Activated CD4-positive, CD25-positive, alpha-beta regulatory T cell treated with anti-CD3 and anti-CD28 coated beads, Interleukin-2, amount 50 U/mL, for 24 hours (primary cell): ENCODE data around the gene INPP1.

Experiments
- ATAC-seq, 2 donors: fragments of 150-1000 bp; cut with Tn5 transposase; one replicate each; pipeline ENCODE4 v1.10.0; 2021; ENCODE audit warnings: mild to moderate bottlenecking in 1 of 2, moderate library complexity in 1 of 2

The INPP1 gene

DNA sequence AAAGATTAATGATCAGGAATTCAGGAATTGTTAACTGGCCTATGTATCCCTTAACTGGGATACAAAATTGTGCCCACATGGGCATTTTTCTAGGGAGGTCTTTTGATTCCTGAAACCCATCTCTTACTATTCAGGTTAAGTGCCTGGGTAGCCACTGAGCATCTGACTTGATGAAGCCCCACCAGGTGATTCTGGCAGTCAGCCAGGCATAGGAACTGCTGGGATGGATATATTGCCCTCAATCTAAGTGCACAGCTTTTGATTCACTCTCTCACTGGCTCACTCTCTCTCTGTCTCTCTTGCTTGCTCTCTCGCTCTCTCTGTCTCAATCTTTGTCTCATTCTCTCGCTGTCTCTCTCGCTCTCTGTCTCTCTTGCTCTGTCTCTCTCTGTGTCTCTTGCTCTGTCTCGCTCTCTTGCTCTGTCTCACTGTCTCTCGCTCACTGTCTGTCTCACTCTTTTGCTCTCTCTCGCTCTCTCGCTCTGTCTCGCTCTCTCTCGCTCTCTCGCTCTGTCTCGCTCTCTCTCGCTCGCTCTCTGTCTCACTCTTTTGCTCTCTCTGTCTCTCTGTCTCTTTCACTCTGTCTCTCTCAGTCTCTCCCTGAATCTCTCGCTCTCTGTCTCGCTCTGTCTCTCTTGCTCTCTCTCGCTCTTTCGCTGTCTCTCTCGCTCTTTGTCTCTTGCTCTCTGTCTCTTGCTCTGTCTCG is 22.3 kb downstream of the INPP1 start:
- no peak for ATAC-seq

DNA sequence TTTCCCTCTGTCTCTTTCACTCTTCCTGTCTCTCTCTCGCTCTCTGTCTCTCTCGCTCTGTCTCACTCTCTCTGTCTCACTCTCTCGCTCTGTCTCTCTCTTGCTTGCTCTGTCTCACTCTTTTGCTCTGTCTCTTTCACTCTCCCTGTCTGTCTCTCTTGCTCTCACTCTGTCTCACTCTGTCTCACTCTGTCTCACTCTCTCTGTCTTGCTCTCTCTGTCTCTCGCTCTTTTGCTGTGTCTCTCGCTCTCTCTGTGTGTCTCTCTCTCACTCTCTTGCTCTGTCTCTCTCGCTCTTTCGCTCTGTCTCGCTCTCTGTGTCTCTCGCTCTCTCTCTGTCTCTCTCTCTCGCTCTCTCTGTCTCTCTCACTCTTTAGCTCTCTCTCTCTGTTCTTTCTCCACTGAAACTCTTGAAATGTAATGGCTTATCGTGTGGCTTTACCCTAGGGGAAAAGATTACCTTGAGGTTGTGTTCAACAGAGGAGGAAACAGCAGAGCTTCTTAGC is 22.9 kb downstream of the INPP1 start:
- ATAC-seq: no peak

DNA sequence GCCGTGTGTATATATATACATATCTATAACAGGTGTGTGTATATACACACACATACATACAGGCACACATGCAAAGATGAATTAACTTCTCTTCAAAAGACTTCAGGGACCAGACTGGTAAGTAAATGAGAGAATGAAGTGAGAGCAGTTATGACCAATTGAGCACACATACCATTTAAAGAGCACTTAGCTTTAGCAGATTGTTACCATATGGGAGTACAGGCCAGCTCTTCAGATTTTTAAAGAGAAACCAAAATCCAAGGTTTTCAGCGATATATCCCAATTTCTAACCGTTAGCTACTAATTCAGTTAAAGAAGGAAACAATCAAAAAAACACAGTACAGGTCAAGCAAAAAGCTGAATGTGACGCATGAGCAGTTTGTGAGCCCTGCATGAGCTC is 23.7 kb downstream of the INPP1 start:
- no peak for ATAC-seq

DNA sequence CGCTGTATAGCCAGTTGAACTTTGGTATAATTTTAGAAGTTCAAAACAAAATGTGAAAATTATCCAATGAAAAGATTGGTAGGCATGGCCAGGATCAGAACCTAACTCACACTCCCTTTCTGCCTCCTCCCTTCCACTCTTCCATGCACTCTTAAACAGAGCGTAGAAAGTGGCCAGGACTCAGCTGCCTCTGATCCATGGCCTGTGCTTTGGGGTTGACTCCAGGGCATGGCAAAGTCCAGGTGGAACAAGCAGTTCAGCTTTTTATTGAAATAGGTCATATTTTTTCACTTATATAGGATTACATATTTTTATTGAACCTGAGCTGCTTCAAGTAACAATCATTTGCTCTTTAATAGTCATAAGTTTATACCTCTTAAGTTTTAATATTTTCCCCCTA is 26.2 kb downstream of the INPP1 start:
- no peak for ATAC-seq

DNA sequence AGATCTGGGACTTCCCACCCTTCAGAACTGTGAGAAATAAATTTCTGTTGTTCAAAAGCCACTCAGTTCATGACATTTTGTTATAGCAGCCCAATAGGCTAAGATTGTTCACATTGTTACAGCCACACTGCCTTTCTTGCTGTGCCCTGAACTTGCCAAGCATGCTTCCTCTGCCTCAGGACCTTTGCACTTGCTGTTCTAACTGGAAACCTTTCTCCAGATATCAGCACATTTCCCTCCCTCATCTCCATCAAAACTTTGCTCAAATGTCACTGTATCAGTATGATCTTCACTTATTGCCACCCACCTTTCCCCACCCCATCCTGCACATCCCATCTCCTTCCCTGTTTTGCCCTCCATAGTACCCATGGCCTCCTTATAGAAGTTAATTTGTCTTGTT is 32.7 kb downstream of the INPP1 start:
- no peak for ATAC-seq

DNA sequence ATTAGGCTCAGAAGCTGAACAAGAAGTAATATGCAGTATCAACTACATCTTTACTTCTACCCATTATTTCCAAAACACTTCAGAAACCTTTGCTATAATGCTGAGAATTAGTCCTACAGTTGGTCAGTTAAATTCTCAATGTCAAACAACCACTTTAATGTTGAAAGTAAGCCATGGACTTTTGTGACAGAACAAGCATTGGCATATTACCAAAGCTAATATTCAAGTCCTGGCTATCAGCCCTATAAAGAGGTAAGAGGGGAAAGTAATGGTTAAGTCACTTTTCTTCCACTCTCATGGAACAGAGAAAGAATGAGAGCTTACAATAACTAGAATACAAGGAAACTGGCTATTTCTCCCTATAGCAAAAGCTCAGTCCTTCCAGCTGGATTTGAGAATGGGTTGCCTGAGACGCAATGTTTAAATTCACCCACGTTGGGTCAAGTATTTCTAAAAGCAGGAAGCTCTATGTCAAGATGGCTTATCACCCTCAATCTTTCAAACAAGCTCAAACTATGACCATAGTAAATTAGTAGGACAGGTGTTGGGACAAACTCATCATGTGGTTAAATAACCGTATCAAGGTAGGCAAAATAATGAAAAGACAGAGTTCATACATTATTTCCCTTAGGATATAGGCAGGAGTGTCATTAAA is 33.3 kb downstream of the INPP1 start:
- no peak for ATAC-seq

DNA sequence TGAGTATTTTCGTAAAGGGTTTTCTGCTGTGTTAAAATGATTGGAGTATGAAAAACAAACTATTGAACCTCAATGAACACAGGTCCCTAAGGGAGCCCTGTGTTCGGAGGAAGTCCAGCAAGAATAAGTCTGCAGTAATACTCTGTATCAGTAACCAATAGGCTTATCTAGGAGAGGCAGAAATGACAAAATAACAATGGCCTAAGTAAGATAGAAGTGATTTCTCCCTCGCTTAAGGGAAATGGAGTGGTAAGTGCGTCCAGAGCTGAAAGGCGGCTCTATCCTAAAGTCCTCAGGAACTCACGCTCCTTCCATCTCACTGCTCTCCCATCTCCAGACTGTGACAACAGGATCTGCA is 35.5 kb downstream of the INPP1 start:
- ATAC-seq: no peak

DNA sequence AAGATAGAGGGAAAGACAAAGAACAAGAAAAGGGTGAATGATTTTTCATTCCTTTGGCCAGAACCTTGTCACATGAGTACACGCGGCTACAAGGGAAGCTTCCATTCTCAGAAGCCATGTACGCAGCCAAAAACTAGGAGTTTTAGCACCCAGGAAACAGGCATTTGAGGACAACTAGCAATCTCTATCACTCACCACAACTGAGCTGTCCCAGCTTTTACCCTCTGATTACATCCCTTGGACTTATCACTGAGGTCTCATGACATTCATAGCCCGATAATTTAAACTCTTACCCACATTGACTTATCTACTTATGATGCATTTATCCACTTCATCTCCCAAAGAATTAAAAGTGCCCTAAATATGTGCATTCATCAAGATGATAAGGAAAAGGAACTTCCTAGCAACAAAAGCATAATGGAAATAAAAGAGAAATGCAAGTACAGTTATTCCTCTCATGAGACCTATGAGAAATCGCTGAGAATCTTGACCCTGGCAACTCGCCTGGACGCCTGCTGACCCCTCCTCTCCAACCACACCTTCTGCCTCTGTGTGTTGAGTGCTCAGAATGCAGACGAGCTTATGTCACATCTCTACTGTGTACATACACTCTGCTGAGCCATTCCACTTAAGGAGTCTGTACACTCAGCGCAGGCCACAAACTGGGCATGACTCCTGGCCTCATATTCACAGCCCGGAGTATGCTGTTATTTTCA is 36.0 kb downstream of the INPP1 start:
- ATAC-seq: no peak

DNA sequence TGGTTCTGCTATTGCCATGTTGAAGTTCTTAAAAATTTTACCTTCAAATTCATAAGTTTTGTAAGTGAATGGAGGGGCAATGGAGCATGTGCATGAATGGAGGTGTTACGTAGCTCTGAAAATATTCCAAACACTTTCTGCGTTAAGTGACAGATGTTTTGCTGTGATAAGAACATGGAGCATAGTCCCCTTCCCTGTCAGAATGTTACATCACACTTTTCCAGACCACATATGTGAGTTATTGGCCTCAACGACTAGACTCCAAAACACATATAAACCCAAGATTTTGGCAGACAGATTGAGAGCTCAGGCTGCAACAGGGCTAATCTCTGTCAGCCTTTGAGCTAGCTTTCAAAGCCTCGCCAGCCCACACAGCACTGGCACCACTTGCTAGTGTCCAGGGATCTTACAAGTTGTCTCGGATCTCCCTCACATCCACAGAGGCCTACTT is 37.6 kb downstream of the INPP1 start:
- ATAC-seq: no peak

DNA sequence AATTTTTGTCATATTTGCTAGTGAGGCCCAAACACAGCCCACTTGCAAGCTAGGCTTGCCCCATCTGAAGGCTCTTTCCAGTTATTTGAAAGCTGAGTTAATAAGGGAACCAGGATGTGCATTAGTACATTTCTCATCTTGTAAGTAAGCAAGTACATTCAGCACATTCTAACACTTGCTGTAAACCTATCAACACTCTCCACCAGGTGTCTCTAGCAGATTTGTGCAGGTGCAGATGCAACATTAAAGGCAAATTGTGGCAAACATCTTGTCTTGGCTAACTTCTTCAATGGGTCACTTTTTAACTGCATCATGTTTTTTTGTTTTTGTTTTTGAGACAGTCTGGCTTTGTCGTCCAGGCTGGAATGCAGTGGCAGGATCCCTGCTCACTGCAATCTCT is 39.5 kb downstream of the INPP1 start:
- ATAC-seq: peak; percentile 55 to 67

DNA sequence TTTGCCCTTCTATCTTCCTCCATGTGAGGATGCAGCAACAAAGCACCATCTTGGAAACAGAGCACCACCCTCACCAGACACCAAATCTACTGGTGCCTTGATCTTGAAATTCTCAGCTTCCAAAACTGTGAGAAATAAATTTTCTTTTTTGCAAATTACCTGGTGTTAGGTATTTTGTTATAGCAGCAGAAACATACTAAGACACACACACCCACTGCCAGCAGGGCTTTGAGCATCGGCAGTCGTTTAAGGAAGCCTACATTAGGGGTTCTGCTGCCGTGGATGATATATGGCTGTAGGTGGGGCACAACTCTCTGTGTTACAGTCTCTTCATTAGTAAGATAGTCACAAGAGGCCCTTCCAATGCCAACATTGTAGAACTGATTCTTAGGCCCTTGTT is 44.0 kb downstream of the INPP1 start:
- no peak for ATAC-seq

DNA sequence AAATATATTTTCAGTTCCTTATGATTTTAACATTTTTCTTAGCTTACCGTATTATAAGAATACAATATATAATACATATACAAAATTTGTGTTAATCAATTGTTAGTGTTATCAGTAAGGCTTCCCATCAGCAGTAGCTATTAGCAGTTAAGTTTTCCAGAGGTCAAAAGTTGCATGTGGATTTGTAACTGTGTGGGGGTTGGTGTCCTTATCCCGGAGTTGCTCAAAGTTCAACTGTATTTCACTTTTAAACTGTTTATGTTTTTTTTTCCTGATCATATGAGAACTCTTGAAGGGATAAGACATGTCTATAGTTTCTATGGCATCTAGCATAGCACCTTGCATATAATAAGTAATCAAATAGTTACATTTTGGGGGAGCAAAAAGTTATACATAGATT is 52.9 kb downstream of the INPP1 start:
- no peak for ATAC-seq

DNA sequence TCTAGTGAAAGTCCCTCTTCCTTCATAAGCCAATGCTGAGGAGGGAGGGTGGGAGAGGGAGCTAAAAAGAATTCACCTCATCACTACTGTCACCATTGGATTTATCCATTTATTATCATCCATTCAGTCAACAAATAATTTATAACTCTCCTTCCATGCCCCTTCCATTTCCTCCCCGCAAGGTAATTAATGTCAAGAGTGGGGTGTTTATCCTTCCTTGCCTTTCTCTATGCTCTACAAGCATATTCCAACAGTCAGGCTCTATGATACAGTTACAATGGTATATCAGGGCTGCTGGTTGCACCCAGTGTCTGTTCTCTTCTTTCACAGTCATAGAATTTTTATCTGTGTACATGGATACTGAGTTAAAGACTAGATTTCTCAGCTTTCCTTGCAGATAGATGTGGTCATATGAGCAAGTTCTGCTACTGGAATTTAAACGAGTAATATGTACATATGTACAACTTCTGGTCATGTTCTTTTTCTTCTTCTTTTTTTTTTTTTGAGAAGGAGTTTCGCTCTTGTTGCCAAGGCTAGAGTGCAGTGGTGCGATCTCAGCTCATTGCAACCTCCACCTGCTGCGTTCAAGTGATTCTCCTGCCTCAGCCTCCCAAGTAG is 59.7 kb downstream of the INPP1 start:
- no peak for ATAC-seq

DNA sequence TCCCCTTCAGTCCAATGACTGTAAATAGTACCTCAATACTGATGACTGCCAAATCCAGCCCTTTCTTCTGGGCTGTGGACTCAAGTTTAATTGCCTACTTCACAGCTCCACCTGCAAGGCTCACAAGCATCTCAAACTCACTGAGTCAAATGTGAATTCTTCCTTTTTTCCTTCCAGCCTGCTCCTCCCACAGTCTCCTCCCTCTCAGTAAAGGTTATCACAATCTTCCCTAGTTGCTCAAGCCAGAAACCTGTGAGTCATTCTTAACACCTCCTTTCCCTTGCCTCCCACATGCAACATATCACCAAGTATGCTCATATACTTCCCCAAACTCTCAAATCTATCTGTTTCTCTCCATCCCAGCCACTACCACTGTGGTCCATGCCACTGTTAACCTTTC is 61.1 kb downstream of the INPP1 start:
- peak; percentile 3 to 8 for ATAC-seq

DNA sequence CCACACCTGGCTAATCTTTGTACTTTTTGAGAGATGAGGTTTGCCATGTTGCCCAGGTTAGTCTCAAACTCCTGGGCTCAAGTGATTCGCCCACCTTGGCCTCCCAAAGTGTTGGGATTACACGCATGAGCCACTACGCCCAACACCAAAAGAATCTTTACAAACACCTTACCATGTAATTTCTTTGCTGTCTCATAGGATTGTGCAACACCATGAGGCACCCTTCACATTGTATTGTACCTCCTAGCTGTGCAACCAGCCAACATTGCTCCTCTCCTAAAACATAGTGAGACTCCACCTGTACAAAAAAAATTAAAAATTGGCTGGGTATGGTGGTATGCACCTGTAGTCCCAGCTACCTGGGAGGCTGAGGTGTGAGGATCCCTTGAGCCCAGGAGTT is 61.7 kb downstream of the INPP1 start:
- ATAC-seq: no peak

DNA sequence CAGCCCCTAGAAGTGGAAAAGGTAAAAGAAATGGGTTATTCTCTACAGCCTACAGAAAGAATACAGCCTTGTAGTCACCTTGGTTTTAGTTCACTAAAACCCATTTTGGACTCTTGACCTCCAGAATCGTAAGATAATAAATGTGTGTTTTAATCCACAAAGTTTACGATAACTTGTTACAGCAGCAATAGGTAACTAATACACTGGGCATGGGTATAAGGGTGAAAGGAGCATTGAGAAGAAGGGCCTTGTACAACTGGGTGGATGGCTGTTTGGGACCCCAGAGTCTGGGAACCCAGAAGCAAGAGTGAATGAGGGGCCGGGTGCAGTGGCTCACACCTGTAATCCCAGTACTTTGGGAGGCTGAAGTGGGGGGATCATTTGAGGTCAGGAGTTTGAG is 62.6 kb downstream of the INPP1 start:
- no peak for ATAC-seq

DNA sequence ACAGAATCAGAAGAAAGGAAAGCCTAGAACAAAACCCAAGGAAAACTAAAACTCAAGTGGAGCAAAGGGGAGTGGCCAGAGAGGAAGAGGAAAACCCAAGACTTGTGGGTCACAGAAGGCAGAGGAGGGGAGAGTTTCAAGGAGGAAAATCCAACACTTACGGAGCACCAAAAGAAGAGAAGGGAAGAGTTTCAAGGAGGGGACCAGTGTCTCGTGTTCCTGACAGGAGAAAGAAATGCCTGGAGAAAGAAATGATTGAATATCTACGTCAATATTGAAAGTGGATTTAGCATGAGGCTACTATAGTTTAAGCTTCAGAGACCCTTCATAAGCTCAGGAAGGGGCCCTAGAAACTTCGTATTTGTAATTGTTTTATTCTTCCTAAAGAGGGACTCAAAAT is 63.4 kb downstream of the INPP1 start:
- ATAC-seq: no peak

DNA sequence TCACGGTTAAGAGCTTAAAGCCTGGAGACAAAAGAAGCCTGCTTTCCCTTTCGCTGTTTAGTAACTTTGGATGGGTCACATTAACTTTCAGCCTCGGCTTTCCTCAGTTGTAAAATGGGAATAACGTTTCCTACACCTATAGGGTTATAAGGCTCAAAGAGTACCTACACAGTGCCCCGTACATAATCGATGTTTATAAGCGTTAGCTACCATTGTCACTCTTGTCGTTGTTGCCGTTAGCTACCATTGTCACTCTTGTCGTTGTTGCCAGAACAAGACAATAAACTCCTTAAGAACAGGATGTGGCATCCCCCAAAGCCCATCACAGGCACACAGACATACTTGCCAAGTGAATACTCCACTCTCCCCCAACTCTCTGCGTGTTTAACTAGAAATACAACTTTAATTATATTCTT is 63.9 kb downstream of the INPP1 start:
- ATAC-seq: no peak

DNA sequence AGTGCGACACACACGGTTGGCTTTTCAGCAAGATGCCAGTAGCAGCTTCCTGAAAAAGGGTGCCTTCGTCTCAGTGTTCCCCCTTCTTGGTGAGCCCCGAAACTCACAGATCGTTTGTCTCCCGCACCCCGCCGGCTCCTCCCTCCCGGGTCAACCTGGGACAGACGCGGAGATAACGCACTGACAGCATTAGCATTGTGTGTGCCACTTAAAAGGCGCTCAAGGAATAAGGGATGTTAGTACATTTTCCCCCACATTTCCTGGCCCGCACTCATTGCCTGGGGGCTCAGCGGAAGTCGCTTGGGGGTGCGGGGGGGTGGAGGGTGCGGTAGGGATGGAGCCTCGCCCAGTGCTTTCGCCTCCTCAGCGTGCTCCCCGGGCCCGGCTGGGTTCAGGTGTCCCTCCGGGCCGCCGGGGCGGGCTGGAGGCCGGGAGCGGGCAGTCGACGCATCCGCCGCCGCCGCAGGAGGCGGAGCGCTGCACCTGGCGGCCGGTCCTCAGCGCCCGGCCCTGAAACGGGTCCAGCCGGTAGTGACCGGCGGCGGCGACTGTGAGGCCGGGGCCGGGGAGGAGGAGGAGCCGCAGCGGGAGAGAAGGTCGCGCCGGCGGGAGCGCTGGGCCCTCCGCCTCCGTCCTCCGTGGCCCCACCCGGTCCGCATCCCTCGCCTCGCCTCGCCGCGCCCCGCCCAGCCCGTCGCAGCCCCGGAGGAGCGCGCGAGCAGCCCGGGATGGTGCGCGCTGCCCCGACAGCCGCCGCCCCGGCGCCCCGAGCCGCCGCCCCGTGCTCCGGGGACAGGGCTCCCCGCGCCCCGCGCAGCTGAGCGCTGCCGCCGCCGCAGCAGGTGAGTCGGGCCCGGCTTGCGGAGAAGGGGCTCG is 64.5 kb downstream of the INPP1 start, which contains the start of gene MFSD6:
TSS of gene MFSD6 (plus strand) at position 694 of the 876 bp plus-strand sequence. CDS start 27,675 bp downstream, outside the sequence.
- ATAC-seq: peak; percentile 67 to 71

DNA sequence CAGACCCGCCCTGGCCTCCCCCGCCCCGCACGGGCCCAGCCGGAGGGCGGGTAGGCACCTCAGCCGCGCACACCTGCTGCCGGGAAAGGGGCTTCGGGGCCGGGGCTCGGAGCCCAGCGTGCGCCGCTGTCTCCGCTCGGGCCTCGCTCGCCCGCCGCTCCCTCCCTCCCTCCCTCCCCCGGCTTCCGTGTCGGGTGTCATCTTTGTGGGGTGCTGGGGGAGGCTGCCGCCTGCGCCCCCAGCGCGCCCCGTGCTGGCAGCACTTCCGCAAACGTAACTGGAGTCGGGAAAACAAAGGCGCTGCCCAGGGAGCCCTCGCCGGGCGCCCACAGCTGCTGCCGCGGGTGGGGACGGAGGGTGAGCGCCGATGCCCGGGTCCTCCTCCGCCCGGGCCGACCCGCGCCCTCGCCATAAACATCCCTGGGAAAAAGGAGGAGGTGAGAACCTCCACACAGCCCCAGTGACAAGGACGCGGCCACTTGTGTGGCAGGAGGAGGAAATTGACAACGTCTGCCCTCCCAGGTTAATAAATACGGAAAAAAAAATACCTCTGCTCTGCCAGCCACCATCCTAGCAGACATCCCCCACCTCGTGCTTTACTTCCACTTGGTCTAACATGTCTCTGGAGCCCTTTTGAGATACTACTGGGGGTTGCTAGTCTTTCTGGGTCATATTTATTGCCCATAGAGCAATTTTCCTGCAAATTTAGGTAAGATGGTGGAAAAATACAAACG is 65.3 kb downstream of the INPP1 start:
- peak; percentile 63 to 64 for ATAC-seq

DNA sequence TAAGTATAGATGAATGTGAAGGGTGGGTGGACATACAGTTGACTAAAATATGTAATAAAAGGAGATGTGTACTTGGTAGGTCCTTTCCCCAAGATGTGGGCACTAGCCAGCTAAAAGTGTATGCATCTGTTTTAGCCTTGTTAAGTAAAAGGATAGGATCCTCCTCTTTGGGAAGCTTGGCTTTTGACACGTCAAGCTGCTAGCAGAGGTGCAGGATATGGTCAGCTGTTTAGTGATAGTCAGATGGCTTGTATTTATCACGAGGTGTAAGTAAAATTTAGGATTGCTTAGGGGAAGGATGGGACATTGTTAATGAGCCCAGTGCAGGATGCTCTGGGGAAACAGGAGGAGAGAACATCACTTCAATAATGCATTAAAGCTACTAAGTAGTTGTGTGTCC is 66.2 kb downstream of the INPP1 start:
- no peak for ATAC-seq

DNA sequence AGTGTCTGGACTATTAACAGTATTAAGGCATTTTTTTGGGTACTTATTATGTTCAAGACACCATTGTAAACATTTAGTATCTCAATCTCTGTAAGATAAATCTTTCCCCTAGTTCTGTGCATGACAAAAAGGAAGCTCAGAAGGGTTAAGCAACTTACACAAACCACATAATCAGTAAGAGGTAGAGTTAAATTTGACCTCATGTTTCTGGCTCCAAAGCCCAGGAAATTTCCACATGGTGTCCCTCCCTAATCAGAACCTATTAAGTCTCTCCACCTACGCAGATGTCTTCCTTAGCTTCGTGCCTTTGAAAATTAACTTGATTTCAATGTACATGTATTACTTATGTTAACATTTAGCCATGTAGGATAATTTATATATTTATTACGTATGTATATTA is 66.8 kb downstream of the INPP1 start:
- no peak for ATAC-seq
